Ishikawa (cell line): Measurements from ENCODE around the gene SORBS2.

ENCODE experiments used
- CEBPB ChIP-seq: IDR thresholded peaks from 2 replicates; pipeline ENCODE4 v1.6.1; 2012
- CREB1 ChIP-seq: IDR thresholded peaks from 2 replicates; pipeline ENCODE4 v1.6.1; 2012; ENCODE audit warnings: low read depth
- EGR1 ChIP-seq: IDR thresholded peaks from 2 replicates; pipeline ENCODE4 v1.6.1; 2012
- EP300 ChIP-seq: IDR thresholded peaks from 2 replicates; pipeline ENCODE4 v1.6.1; 2012; ENCODE audit warnings: borderline replicate concordance
- FOXM1 ChIP-seq: IDR thresholded peaks from 2 replicates; pipeline ENCODE4 v1.6.1; 2012; ENCODE audit warnings: low read depth, borderline replicate concordance
- MAX ChIP-seq: IDR thresholded peaks from 2 replicates; pipeline ENCODE4 v1.6.1; 2012
- NFIC ChIP-seq: IDR thresholded peaks from 2 replicates; pipeline ENCODE4 v1.6.1; 2012
- RAD21 ChIP-seq: IDR thresholded peaks from 2 replicates; pipeline ENCODE4 v1.6.1; 2012; ENCODE audit warnings: low read depth
- TAF1 ChIP-seq: IDR thresholded peaks from 2 replicates; pipeline ENCODE4 v1.6.1; 2012; ENCODE audit warnings: low read depth, mild to moderate bottlenecking
- TCF12 ChIP-seq: IDR thresholded peaks from 2 replicates; pipeline ENCODE4 v1.6.1; 2012; ENCODE audit warnings: low read depth
- TEAD4 ChIP-seq: IDR thresholded peaks from 2 replicates; pipeline ENCODE4 v1.6.1; 2012
- USF1 ChIP-seq: IDR thresholded peaks from 2 replicates; pipeline ENCODE4 v1.6.1; 2012
- YY1 ChIP-seq: IDR thresholded peaks from 2 replicates; pipeline ENCODE4 v1.6.1; 2012; ENCODE audit warnings: low read depth
- ZBTB7A ChIP-seq: IDR thresholded peaks from 2 replicates; pipeline ENCODE4 v1.6.1; 2012; ENCODE audit warnings: low read depth
- TF ChIP-seq, protein P1 (sequence below): IDR thresholded peaks from 2 replicates; pipeline ENCODE4 v1.6.1; 2012; ENCODE audit warnings: low read depth, mild to moderate bottlenecking

The SORBS2 gene

DNA sequence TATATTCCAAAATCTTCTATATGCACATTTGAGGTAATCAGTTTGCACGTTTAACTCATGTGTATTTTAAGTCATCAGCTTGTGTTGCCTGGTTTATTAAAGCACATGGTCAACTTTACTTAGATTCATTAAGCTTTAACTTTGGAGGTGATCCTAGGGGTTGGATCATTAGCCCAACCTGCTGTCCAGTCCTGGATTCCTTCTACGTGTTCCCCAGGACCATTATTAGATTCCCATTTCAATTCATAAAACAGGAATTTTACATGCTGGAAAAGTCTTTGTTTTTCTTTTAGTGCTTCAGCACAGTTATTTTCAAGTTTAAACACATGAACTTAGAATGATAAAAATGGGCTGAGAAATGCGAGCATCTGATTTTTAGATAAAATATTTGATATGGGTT lies 132.5 kb downstream of the SORBS2 start:
- TF ChIP-seq ZBTB7A (no peak), USF1 (no peak), EP300 (no peak), YY1 (no peak), EGR1 (no peak), FOXM1 (no peak), TCF12 (no peak), TEAD4 (no peak), TAF1 (no peak), CEBPB (no peak), NFIC (no peak), RAD21 (no peak), CREB1 (no peak), MAX (no peak)
- TF ChIP-seq, protein P1, sequence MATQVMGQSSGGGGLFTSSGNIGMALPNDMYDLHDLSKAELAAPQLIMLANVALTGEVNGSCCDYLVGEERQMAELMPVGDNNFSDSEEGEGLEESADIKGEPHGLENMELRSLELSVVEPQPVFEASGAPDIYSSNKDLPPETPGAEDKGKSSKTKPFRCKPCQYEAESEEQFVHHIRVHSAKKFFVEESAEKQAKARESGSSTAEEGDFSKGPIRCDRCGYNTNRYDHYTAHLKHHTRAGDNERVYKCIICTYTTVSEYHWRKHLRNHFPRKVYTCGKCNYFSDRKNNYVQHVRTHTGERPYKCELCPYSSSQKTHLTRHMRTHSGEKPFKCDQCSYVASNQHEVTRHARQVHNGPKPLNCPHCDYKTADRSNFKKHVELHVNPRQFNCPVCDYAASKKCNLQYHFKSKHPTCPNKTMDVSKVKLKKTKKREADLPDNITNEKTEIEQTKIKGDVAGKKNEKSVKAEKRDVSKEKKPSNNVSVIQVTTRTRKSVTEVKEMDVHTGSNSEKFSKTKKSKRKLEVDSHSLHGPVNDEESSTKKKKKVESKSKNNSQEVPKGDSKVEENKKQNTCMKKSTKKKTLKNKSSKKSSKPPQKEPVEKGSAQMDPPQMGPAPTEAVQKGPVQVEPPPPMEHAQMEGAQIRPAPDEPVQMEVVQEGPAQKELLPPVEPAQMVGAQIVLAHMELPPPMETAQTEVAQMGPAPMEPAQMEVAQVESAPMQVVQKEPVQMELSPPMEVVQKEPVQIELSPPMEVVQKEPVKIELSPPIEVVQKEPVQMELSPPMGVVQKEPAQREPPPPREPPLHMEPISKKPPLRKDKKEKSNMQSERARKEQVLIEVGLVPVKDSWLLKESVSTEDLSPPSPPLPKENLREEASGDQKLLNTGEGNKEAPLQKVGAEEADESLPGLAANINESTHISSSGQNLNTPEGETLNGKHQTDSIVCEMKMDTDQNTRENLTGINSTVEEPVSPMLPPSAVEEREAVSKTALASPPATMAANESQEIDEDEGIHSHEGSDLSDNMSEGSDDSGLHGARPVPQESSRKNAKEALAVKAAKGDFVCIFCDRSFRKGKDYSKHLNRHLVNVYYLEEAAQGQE, result no peak

DNA sequence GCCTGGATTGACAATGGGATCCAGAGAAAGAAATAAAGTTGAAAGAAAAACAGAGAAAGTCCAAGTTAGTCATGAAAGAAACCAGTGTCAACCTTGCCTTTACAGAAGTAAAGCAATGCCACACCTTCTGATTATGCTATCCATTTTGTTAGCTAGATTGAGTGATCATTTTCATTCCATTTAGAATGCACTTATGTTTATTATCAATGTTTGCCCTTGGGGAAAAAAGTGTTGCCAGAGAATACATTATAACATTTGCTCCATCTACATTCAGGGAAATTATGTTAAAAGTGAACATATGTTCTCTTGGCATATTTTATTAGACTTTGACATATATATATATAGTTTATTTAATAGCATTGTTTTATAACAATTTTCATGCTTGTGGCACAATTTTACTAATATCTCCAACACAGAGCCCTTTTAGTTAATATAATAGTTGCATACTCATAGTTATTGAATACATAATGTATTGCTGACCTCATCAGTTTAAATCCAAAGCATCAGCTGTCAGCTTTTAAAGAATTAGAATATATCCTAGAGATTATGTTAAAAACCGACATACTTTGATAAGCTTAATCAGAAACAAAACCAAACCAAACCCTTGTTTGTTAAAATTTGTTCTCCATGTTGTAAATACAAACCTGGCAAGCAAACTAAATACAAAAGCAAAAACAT lies 134.2 kb downstream of the SORBS2 start:
- TF ChIP-seq TEAD4 (no peak), CREB1 (no peak), EGR1 (no peak), NFIC (no peak), USF1 (no peak), TCF12 (no peak), EP300 (no peak), MAX (no peak), CEBPB (no peak), FOXM1 (no peak), TAF1 (no peak)
- TF ChIP-seq, protein P1, result no peak

DNA sequence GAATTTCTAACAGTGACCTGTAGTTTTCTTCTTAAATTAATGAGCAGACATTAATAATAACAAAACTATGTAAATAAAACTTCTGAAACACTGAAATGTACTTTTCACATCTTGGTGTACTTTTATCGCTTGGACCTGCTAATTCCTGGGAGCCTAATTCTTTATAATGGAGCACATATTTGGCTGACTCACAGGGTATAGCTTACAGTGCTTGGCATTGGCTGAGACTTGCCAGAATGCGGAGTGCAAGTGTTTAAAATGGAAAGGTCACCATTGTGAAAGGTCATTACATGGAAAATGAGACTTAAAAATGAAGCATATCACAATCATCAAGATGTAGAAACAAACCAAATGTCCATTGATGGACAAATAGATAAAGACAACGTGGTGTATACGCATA lies 139.4 kb downstream of the SORBS2 start:
- TF ChIP-seq YY1 (no peak), TAF1 (no peak), ZBTB7A (no peak), TEAD4 (no peak), FOXM1 (no peak), RAD21 (no peak), TCF12 (no peak), NFIC (no peak)

DNA sequence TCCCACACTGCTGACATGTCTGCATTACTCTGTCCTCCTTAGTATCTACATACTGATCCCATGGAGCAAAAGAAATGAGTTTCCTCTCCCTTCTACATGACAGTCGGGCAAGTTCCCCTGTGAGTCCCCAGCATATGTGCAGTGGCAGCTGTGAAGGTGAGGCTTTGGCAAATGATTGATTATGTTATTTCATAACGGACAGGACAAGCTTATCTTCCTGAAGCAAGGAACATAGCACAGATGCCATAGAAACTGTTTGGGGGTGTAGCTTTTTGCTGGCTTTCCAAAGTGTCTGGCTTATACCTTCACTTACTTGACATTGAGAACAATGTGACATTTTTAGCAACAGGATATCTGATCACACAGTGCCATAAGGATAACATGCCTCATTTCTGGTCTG lies 139.8 kb downstream of the SORBS2 start:
- TF ChIP-seq YY1, result no peak

GRCh38 chr4:185671496-185671895 lies 140.5 kb downstream of the SORBS2 start:
- TF ChIP-seq YY1 (no peak), TAF1 (no peak), MAX (no peak), RAD21 (no peak), EP300 (no peak), ZBTB7A (no peak), CEBPB (no peak), USF1 (no peak), TCF12 (no peak), EGR1 (no peak), NFIC (no peak), TEAD4 (no peak), CREB1 (no peak), FOXM1 (no peak)
- TF ChIP-seq, protein P1, result no peak
